Right ventricle myocardium superior (tissue), 1 donor: Measurements from ENCODE around the gene VEPH1. TPM values are rescaled to one million over a fixed set of nuclear protein-coding genes. Genes with fewer than 3 reads are reported as not detected.

Experiments used
- ATAC-seq: fragments of 200-7000 bp; cut with Tn5 transposase; one replicate; pipeline ENCODE4 v1.9.1; 2020; ENCODE audit warnings: mild to moderate bottlenecking; ENCODE audit not compliant: poor library complexity
- DNase-seq: peaks from one replicate; pipeline ENCODE4 v3.0.0-alpha.2; 2020
- intact Hi-C: fragments of 100-400 bp; cut with DNase I; formaldehyde crosslinking; loops from one replicate; pipeline ENCODE4 v1.11.2; 2022
- total RNA-seq: library from RNA; stranded (reverse); fragmentation: NEBNext Ultra II Directional; extraction: Animal tissue kit (Norgen Biotek cat#: 25700); gene quantifications from one replicate; pipeline ENCODE4 v1.2.1, GENCODE V29; 2021
- donor health status: DM: no; HTN: yes; CAD: no; lungs with severe emphysema.

VEPH1 gene
- total RNA-seq, 1 donor from 2014 or later, result not detected

DNA sequence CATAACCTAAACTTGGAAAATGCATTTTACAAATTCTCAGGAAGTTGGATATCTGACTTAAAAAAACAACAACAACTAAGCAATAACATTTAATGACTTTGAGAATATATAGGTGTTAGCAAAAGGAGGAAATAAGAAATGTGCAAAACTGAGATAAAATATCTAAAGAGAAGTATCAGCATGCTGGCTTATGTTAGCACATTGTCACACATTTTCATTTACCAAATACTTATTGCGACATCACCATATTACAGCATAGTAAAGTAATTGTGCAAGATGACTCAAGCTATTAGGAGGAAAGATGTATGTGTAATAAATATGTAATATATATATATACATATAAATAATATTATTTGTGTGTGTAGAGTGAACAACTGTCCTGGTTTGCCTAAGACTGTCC lies 57.4 kb downstream of the VEPH1 start:
- ATAC-seq (no peak), DNase-seq (no peak)
- intact Hi-C loops, result no loop called here

DNA sequence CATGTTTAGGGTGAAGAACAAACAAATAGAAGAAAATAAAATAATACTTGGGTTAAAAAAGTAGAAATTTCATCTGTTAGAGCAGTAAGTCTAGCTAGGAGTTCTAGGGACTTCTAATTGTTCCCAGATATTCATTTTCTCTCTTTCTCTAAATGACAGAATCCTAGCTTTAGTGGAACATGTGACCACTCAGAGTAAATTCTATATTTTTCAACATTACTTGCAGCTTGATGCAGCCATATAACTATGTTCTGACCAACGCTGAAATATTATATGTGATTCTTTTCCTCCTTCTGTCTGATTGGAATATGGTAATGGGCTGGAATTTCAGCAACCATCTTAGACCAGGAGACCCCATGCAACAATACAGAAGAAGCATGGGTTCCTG lies 58.4 kb downstream of the VEPH1 start:
- intact Hi-C loops, result no loop called here
- ATAC-seq (no peak), DNase-seq (no peak)

DNA sequence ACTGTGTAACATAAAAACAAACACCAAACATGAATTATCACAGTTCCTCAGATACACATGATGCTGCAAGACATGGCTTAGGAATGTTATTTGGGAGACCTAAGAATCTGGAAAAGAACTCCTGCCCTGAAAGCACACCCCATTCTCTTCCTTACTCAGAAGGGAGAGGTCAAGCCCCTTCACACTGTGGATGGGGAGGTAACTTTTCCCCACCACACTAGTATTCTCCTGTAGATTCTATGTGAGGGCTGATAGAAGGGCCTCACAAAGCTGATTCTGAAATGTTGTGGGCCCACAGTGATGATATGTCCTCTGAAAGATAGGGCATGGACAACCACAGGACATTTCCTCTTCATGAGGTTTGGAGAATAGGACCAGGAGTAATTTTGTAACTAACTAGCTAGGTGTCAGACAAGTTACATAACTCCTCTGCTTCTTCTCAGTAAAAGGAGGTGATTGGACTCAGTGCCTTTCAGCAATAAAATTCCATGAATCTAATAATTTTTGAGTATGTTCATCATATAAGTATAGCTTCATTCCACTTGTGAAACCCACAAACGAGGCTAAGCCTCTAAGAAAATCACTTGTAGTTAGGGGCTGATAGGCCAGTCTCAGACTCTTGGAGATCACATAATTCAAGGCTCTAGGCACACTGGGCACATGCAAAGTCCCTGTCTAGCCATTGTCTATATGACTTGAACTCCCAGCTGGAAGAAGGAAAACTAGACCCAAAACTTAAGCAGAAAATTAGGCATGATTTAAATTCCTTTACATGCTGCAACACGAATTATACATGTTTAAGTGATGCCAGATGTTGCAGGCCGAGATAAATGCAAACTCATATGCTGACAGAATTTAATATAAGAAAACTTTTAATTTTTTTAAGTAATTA lies 59.1 kb downstream of the VEPH1 start:
- no peak for DNase-seq
- ATAC-seq, result no peak
- intact Hi-C loops, result no loop called here

DNA sequence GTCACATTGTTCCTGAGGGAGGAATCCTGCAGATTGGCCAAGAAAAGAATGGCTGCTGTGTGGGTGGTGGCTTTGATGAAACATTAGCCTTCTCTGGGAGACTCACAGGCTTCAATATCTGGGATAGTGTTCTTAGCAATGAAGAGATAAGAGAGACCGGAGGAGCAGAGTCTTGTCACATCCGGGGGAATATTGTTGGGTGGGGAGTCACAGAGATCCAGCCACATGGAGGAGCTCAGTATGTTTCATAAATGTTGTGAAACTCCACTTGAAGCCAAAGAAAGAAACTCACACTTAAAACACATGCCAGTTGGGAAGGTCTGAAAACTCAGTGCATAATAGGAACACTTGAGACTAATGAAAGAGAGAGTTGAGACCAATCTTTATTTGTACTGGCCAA lies 60.5 kb downstream of the VEPH1 start:
- intact Hi-C loops, result no loop called here
- ATAC-seq (peak; percentile 89), DNase-seq (no peak)

DNA sequence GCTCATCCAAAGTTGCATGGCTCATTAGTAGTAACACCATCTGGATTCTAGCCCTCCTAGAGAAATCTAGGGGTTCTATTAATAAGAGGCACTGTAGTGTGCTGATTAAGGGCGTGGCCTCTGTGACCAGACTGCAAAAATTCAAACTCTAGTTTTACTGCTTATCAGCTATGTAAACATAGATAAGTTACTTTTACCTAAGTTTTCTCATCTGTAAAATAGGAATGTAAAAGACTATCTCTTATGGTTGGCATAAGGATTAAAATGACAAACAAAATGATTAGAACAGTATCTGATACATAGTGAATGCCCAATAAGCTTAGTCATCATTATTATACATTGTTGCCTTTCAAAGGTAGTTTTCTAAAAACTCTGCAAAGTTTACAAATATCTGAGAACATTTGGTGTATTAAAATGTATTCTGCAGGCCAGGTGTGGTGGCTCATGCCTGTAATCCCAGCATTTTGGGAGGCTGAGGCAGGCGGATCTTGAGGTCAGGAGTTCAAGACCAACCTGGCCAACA lies 62.1 kb downstream of the VEPH1 start:
- DNase-seq (no peak), ATAC-seq (no peak)
- intact Hi-C loops, result no loop called here

DNA sequence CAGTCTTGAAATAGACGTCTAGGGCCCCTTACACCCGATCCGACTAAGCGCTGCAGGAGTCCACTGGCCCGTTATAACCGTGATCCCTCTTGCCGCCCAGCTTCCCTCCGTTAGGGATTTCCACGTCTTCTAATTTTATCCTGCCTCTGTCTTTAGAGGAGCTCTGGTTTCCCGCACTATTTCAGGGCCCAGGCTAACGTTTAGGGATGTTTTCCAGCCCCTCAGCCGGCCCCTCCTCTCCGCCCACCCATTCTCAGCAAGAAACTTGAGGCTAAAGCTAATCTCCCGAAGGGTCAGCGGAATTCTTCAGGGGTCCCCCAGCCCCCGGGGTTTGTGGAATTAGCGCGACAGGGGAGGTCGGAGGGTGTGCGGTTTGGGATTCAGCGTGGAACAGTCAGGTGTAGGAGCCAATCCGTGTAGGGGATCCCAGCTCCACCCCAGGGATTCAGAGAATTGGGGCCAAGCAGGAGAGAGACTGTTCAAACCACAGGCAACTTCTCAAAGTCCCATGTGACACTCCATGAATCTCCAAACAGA lies 65.0 kb downstream of the VEPH1 start:
- ATAC-seq (no peak), DNase-seq (no peak)
- intact Hi-C loops, result no loop called here

DNA sequence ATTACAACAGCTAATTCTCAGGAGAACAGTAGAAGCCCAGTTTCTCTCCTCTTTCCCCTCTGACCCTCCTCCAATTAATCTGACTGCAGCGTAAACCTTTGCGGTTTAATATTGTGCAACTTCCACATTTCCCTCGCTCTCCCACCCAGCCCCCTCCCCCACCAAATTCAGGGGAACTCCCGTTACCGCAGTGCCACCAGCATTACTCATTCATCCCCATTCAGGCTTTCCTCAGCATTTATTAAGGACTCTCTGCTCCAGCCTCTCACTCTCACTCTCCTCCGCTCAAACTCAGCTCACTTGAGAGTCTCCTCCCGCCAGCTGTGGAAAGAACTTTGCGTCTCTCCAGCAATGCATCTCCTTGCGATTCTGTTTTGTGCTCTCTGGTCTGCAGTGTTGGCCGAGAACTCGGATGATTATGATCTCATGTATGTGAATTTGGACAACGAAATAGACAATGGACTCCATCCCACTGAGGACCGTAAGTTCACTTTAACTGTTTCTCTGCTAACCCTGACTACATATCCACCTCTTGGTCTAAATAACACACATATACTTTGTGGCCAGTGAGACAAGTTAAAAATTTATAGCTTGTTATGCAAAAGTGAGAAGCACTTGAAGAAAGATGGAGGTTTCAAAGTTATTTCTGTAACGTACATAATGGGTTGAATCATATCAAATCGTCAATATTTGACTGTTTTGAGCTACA lies 66.5 kb downstream of the VEPH1 start, which contains the start of gene PTX3:
TSS of gene PTX3 (plus strand) at position 268 of the 709 bp plus-strand sequence. CDS start at position 352, 84 bp downstream.
- DNase-seq (no peak), ATAC-seq (peak; percentile 70)
- intact Hi-C loops, result no loop called here

DNA sequence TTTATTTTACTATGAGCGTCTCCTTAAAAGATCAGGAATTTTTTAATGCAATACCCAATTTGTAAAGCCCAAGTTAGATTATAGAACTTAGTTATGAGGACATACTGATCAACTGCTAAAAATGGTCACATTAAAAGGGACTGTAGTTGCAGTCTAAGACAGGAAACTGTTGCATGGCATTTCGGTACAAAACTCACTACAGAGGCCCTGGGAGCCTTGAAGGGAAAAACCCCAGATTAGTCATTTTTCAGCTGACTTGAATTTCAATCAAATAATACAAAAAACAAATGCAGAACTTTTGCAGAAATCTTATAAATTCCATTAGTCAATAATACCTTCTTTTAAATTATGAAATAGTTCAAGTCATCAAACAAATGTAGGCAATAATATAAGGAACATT lies 73.5 kb downstream of the VEPH1 start:
- intact Hi-C loops, result no loop called here
- DNase-seq (no peak), ATAC-seq (no peak)

DNA sequence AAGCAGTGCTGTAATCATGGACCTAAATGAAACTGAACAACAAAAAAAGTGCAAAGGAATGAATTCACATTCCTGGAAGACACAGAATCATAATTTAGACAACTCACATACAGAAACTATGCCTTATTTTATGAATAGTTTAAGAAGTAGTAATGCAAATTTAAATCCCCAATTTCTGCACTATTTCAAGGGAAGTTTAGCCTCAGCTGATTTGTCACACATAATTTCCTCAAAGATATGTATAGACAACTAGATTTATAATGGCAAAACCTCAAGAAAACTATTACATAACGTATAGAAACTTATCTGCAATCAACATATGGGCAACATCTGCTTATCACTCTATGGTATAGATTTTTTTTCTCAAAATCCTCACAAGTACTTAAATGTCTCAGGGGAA lies 74.4 kb downstream of the VEPH1 start:
- intact Hi-C loops, result no loop called here
- no peak for DNase-seq
- ATAC-seq, result no peak

DNA sequence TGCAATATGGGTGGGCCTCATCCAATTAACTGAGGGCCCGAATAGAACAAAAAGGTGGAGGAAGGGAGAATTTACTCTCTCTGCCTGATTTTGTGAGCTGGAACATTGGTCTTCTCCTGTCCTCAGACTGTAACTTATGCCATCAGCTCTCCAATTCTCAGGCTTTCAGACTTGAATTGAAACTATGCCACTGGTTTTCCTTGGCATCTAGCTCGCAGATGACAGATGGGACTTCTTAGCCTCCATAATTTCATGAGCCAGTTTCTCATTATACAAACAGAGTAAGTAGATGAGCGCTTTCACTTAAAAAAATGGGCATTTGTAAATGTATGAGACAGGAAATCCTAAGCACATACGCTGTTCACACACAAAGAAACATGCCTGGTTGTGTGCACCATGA lies 75.3 kb downstream of the VEPH1 start:
- intact Hi-C loops, result no loop called here
- ATAC-seq (no peak), DNase-seq (no peak)

DNA sequence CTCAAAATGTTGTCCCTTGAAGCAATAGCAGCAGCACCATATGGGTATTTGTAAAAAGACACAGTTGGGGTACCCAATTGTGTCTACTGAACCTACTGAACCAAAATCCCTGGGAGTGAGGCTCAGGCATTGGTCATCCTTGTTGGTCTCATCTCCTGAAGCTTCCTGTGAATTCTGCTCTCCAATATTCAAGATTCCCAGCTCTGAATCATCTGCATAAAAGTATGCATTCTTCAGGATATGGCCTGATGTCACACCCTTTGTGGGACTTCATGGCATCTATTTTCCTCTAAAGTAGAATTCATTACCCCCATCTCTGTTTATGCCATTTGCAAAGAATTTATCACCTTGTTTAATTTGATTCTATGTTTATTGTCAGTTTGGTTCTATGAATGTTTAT lies 79.9 kb downstream of the VEPH1 start:
- intact Hi-C loops, result no loop called here
- DNase-seq (no peak), ATAC-seq (no peak)

DNA sequence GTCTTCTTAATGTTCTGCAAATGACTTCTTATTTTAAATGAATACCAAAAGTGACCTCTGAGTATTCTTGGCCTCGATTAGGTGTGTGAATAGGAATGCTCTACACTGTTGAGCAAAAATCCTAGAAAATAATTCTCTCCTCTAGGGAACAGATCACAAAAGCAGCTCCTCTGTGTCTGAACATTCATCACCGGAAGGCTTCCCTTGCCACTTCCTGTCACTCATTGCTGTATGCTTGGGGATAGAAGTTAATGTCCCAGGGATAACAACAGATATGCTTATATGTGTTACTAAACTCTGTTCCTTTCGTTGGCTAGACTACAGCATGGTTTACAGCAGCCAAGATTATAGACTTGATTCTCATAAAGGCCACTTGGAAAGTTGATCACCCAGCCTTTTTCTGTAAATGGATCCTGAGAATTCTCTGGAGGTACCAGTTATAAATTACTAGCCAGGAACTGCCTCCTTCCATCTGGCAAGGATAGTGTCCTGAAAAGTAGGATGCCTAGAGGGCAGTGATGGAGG lies 82.5 kb downstream of the VEPH1 start:
- DNase-seq (no peak), ATAC-seq (no peak)
- intact Hi-C loops, result no loop called here

DNA sequence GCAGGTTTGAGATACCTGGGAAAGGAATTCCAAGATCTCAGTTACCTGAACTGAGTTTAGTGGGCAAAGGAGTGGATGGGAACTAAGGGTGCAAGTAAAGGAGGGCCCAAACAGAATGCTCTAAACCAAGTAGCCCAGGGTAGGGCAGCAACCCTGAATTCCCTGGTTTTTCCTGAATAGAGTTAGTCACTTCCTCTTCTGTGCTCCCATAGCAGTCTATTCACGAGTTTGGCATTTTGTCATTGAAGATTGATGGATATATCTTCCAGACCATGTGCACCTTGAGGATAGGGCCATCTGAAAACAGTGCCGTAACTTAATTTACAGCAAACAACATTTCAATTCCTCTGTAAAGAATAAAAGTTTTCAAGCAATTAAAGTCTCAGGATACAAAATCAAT lies 85.1 kb downstream of the VEPH1 start:
- ATAC-seq (no peak), DNase-seq (no peak)
- intact Hi-C loops, result no loop called here

DNA sequence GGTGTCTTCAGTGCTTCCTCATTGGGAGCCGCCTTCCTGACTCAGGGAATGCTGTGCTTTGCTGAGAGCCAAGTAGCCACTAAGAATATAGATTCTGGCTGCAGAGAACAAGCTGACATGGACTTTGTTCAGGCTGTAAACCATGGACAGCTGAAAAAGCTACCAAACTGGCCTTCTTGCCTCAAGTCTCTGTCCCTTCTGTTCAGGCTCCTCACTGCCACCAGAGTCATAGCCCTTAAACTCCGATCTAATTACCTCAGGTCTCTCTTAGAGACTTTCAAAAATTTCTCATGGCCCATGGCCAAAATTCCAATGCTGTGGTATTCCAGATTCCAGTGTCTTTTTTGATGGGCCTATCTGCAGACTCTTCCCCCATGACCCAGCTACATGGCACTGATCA lies 86.0 kb downstream of the VEPH1 start:
- DNase-seq (no peak), ATAC-seq (no peak)
- intact Hi-C loops, result no loop called here

DNA sequence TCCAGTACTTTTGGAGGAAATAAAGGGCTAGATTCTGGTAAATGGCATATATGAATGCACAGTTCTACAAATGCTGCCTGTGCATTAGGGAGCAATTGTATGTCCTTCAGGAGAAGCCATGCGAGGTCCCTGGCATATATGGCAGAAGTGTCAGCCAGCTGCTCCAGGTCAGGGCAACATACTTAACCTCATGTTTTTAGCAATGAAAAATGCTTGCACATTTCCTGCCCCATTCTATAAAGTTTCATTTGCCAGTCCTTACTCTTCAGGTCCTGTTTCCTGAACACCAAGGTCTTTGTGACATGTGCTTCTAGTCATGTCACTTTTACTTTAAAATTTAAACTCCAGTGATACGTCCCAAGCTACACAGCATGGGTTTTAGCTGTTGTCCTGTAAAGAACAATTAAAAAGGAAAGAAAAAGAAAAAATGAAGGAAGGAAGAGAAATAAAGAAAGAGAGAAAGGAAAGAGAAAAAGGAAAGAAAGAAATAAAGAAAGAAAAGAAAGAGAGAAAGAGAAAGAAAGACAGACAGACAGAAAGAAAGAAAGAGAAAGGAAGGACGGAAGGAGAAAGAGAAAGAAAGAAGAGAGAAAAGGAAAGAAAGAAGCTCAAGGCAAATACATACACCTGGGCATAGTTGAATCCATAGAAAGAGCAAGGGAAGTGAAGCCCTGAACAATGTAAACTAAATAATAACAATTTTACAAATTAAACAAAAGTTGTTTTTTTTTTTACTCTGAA lies 86.7 kb downstream of the VEPH1 start:
- ATAC-seq (no peak), DNase-seq (no peak)
- intact Hi-C loops, result no loop called here

DNA sequence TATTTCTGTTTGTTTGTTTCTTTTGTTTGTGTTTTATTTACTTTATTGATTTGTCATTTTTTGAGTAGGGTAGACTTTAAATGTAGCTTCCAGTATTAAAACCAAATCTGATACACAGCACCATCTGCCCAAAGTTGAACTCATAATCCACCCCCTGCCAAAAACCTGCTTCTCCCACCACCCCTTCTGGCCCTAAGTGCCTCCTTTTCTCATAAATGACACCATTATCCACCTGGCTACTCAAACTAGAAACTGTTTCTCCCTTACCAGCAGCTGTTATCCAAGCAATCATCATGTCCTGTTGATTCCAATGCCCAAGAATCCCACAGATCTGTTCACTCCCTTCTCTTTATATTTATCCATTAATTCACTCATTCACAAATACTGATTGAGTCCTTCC lies 88.4 kb downstream of the VEPH1 start:
- intact Hi-C loops, result no loop called here

DNA sequence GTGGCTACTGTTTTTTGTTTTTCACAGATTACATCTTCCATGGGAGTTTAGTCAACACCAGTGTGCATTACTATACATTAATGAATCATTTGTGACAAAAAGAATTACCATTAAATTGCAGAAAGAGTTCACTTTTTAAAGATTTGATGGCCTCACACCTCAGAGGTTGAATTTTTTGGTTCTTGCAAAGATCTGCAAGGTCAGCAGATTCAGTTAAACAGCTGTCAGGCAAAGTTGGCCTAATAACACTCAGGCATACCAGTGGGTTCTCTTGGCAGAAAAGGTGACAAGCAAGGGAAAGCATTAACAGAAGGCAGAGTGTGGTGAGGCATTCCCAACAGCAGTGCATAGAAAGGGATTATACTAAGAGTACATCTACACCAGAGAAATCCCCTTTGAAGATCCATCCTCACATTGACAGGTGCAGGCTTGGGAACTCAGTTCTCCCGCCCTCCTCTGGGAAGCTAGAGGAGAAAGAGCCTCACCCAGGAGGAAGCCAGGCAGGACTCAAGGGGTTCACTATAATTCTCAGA lies 90.8 kb downstream of the VEPH1 start:
- no peak for ATAC-seq
- DNase-seq, result no peak
- intact Hi-C loops, result no loop called here

More for the DNA sequence above, 88.4 kb downstream of the VEPH1 start:
- ATAC-seq, result no peak
- DNase-seq, result no peak

DNA sequence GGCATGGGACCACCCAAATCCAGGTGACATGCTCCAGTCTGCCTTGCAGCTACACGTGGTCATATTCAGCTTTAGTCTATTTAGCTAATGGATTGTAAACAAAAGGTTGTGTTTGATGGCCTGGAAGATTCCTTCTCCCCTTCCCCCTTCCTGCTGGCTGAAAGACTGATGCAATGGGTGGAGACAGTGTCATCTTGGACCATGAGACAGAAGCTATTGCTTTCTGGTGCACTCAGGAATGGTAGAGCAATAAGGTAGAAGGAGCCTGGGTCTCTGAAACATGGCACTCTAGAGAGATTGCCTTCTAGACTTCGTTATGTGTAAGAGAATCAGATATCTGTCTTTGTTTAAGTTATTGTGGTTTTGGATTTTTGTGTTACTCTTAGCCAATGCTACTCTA lies 92.3 kb downstream of the VEPH1 start:
- intact Hi-C loops, result no loop called here
- ATAC-seq (no peak), DNase-seq (no peak)

DNA sequence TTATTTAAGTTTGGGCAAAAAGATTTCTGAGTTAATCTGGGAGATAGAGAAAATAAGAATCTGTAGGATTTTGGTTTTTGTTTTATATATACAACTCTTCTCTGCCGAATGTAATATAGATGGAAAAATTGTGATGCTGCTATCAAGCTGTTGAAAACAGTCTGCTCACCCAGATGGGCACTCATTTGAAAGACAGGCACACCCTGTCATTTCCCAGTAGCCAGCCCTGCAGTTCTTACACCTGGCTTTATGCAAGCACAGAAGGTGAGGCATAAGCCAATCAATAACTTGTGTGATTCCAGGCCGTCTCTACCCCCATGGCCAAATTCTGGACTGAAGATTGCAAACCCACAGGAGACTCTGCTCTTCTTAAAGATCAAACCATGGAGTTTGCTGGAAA lies 93.7 kb downstream of the VEPH1 start:
- intact Hi-C loops, result no loop called here
- DNase-seq, result no peak
- ATAC-seq, result no peak
